Measurements from ENCODE around the gene NUAK2.

- TF ChIP-seq CTCF (IDR thresholded peaks at IDR 0.05): no peak
- TF ChIP-seq POLR2A (IDR thresholded peaks at IDR 0.05): no peak
These were observed 16.9 kb downstream of the NUAK2 start for GRCh38 chr1:205304695-205305070.
